Hair follicle dermal papilla cell (primary cell): ENCODE results near the gene CDC42BPA. TPM values are rescaled to one million over a fixed set of nuclear protein-coding genes. Genes with fewer than 3 reads are reported as not detected.

Source experiments
- small RNA-seq: library from RNA; depleted of rRNA; stranded (forward); fragments of <200 nt; gene quantifications from one replicate; pipeline ENCODE3, GENCODE V24; 2012
- total RNA-seq: library from RNA; depleted of rRNA; stranded (reverse); fragments of >200 nt; gene quantifications from 2 replicates; pipeline ENCODE4 v1.2.3, GENCODE V29; 2012

The CDC42BPA gene
- total RNA-seq, result 69.5 and 83.6 TPM in 2 replicates

GRCh38 chr1:227318016-227318852 lies at the start of gene CDC42BPA:
TSS of gene CDC42BPA (minus strand) at chr1:227318492. CDS start at chr1:227317182, 1,310 bp downstream.

GRCh38 chr1:226940029-226940805 lies 378.1 kb downstream of the CDC42BPA start, which contains the start of gene COQ8A:
TSS of gene COQ8A (plus strand) at chr1:226940294. CDS start at chr1:226961386, 21,092 bp downstream.

Small RNAs within 50 kb of the gene (small RNA-seq; reads per million reads assigned to genes)
- not detected for gene AL353689.1

Other genes starting within 250 kb of the CDC42BPA start
- gene ZNF678, start 245.1 kb upstream of the CDC42BPA start, total RNA-seq, result 3.9 and 6.0 TPM in 2 replicates